Fibroblast of gingiva (primary cell): ENCODE data around the gene LRRC4.
A peak's percentile ranks its signal among the peaks of the same experiment; 100 is the strongest.

Source experiments
- DNase-seq: peaks from one replicate; pipeline ENCODE4 v3.0.0-alpha.2; 2011; ENCODE audit warnings: low read depth

The LRRC4 gene

DNA sequence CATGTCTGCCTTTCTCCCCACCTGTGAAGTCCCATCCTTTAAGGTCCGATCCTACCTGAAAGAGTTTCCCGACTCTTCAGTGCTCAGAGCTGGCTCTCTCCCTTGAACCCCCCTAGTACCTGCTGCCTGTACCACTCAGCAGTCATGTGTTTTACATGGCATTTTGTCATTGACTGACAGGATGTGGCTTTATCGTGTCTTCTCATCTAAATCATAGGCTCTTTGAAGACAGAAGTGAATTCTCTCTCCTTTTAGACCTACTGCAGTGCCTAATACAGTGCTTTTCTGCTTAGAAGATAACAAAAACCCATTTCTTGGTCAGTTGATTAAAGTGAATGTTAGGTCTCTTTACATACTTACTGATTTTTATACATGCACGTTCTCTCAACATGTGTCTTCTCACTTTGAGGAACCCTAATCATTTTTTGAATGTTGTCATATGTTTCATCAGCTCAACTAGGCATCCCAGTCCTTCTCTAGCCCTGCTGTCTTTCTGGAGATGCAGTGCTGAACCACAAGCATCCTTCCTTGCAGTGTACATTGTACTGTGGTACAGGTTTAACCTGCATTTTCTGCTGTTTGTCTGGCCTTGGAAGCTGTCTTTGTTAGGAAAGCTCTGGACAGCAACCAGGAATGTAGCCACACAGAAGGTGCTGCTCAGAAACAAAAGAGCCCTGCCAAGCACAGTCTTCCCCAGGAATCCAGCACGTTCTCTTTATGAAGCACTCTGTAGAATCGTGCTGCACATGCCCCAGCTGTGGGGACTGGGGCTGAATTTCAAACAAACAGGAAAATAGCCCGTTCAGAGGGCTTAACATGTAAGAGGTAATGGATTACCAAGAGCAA is 28.1 kb upstream of the LRRC4 start:
- DNase-seq: no peak

DNA sequence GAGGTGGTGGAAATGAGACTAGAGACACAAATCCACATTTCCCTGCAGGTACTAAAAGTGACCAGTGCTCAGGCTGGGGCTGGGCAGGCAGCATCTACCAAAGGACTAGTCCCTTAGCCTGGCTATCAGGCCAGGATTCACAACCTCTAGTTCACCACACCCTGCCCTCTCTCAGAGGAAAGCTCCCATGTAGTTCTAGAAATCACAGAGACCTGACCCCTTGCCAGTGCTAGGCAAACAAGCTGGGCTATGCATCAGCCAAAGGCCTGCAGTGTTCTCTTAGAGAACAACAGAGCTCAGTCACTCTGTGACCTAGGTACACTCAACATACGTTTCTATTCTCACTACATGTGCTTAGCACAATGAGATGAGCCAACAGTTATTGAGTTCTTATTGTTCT is 26.7 kb upstream of the LRRC4 start:
- no peak for DNase-seq

DNA sequence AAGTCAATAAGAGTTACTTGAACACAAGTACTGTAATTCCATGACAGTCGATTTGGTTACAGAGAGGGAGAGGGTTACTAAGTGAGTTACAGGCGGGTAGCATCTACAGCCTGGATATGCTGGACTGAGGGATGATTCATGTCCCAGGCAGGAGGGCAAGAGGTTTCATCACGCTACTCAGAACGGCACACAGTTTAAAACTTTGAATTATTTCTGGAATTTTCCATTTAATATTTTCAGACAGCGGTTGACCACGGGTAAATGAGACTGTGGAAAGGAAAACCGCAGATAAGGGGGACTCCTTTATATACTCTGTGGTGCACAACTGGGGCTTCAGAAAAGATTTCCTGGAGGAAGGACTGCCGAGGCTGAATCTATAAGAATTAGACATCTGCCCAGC is 25.7 kb upstream of the LRRC4 start:
- peak; percentile 69 for DNase-seq

DNA sequence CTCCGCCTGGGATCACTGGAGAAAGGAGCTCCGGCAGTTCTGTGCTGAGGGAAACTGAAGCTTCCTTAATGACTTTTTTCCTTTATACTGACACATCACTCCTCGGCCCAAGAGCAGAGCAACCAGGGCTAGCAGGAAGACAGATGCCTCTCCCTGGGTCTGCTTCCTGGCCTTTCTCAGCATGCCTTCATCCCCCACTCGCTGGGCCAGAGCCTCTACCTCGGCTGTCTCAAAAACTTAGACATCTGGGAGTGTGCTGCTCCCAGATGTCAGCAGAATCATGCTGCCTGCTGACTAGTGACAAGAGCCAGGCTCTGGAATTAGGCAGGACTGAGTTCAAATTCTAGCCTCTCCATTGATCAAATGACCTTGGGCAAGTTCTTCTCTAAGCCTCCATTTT is 24.4 kb upstream of the LRRC4 start:
- DNase-seq: no peak

- no peak for DNase-seq
Measured at GRCh38 chr7:128054511-128054910, 23.3 kb upstream of the LRRC4 start.

GRCh38 chr7:128053991-128054390 is 22.8 kb upstream of the LRRC4 start:
- DNase-seq: no peak

- DNase-seq: no peak
Measured at GRCh38 chr7:128053023-128053422, 21.8 kb upstream of the LRRC4 start.

- no peak for DNase-seq
Measured at GRCh38 chr7:128052404-128052803, 21.2 kb upstream of the LRRC4 start.

- no peak for DNase-seq
Measured at GRCh38 chr7:128045766-128046165, 14.5 kb upstream of the LRRC4 start.

DNA sequence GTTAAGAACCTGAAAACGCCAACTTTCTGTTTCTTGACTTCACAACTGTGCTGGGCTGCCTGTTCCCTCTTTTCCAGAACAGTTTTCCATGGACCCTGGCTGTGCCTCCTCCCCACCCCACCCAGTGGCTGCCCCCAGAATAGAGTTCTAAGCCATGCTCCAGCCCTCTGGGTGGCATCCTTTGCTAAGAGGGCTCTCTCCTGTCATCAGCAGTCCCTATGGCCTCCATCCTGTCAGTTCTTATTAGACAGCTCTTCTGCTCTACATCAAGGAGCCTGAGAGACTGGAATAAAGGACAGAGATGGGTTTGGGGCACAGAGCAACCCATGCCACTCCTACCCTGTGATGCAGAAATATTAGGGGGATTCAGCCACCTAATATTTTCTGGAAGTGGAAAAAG is 13.9 kb upstream of the LRRC4 start:
- DNase-seq: no peak

DNA sequence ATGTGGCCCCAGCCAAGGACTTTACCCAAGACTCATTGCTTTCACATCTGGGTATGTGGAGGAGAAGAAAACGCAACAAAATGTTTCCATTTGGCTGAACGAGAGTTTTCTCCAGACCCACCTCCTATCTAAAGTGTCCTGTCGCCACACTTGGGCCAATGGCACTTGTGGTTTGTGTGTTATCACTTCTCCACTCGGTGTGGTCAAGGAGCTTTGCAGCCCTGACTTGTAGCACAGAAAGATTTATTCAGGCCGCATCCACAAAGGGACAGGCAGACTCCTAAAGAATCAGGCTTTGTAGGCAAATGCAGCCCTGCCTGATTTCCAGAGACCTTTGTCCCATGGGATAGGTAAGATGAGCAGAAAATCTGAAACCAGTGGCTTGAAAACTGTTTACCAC is 12.8 kb upstream of the LRRC4 start:
- no peak for DNase-seq

GRCh38 chr7:128042012-128042411 is 10.8 kb upstream of the LRRC4 start:
- no peak for DNase-seq

GRCh38 chr7:128041203-128041602 is 10.0 kb upstream of the LRRC4 start:
- peak; percentile 43 for DNase-seq

DNA sequence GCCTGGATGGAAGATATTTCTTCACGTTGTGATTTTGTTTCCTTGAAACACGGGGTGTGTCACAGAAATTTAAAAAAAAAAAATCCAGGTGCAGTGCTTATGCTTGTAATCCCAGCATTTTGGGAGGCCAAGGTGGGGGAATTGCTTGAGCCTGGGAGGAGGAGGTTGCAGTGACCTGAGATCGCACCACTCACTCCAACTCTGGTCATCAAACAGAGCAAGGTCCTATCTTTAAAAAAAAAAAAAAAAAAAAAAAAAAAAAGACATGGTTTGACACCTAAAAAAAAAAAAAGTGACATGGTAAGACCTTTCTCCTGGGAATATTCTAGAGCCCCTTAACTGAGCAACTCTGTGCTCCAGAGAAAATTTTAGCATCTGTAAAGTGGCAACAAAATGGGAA is 9.0 kb upstream of the LRRC4 start:
- no peak for DNase-seq

DNA sequence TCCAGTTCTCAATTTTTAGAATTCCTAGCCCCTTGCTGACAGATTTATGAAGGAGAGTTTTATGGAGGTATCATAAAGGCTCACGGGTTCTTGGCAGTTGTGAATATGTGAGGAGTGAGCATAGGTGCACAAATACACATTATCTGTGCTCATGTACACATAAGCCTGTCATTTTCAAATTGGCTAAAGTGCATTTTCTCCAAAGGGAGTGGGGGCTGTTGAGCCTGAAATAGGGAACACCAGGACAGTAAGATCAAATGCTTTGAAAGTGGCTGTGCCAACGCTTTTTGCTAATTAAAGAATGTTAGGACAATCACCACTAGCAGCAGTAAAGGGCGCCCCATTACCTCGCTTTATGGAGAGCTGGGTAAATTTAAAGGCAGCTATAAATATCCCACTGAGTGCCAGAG is 8.3 kb upstream of the LRRC4 start:
- no peak for DNase-seq

- DNase-seq: no peak
Measured at GRCh38 chr7:128037880-128038619, 6.8 kb upstream of the LRRC4 start.

DNA sequence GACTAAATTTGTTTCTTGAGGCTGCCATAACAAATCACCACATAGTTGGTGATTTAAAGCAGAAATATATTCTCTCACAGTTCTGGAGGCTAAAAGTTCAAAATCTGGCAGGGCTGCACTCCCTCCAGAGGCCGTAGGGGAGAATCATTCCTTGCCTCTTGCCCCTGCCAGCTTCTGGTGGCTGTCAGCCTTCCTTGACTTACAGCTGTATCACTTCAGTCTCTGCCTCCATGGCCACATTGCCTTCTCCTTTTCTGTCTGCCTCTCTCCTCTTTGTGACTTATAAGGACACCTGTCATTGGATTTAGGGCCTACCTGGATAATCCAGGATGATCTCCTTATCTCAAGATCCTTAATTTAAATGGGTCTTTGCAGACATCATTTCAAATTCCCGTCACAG is 5.8 kb upstream of the LRRC4 start:
- DNase-seq: no peak

DNA sequence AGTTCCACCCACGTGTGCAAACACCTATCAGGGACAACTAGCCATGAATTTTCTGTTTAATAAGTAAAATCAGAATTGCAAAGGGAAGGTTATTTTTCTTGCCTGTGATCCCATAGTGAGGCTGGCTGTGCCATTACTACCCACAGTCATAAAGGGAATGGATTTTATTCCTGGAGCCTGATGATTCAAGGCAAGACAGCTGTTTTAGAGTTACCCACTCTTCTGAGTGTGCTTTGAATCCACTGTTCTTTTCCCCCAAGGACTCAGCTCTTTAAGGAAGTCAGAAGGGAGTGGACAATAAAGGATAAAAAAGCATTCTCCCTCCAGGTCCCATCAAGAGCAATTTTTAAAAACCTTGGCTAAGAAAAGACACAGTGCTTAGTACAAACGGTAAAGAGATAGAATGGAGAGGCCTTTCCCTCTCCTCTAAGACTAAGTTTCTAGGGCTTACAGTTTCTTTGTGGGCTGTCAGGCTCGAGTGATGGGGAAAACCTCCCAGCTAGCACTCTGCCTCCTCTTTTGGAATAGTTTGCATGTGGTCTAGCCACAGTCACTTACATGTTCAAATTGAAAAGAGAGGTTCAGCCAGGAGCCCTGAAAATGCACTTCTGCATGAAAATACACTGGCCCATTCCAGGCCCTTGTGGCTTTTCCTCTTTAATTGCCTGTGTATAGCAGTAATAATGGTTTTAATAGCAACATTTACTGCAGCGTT is 5.1 kb upstream of the LRRC4 start:
- DNase-seq: no peak

- no peak for DNase-seq
Measured at GRCh38 chr7:128035712-128036111, 4.5 kb upstream of the LRRC4 start.

- DNase-seq: no peak
Measured at GRCh38 chr7:128034825-128035224, 3.6 kb upstream of the LRRC4 start.

DNA sequence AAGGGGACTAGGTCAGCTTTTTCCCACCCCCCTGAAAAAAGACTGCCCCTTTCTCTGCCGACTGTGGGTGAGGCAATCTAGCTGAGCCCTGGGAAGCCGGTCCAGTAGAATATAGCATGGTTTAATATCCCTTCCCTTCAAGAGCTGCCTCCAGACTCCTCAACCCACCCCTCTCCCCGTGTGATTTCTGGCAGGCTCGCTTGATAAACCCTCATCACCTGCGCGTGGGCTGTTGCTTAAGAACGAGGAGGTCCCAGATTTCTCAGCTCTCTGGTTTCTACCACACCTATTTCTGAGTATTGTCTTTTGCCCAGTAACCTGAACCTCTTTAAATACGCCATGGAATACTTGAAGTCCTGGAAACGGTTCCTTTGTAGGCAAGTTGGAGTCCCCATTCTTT is 2.0 kb upstream of the LRRC4 start:
- DNase-seq: no peak

DNA sequence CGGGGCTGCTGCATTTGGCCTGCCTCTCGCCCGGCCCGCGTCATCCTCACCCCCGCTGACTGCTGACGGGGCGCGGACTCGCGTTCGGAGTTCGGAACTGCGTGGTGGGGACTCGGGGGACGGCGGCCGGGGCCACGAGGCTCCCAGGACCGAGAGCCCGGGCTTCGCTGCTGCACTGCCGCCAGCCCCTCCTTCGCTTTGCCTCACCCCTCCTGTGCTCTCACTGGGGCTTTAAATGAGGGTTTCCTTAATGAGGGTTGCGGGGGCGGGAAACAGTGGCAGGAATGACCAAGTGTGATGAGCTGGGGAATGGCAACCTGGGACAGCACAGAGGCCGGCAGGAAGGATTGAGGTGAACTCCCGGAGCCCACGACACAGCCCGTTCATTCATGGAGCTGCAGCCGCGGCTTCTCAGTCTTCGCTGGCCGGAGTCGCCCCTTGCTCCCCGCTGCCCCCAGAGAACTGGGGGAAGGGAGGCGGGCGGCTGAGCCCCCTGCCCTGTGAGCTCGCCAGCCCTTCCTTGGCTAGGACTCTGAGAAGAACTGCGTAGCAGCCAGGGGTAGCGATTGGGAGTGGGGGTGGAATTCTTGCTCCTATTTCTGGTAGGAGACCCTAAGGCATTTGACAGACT is 1.5 kb upstream of the LRRC4 start:
- no peak for DNase-seq
